ENCODE measurements around the gene B4GALT4. TPM values are rescaled to one million over a fixed set of nuclear protein-coding genes. Genes with fewer than 3 reads are reported as not detected.

Gene B4GALT4
- total RNA-seq, 3 donors from 2014 or later, result 35.0 to 73.9 (median 58.9) TPM

GRCh38 chr3:119221779-119222320 lies 18.8 kb downstream of the B4GALT4 start:
- peaks cover 3% of the 10 kb centered on the region for H3K36me3 ChIP-seq (ENCODE audit: low read depth)
- H3K4me3 ChIP-seq, result no peak overlapping the region
- DNase-seq (no peak), ATAC-seq (no peak)
- TF ChIP-seq, protein P1, sequence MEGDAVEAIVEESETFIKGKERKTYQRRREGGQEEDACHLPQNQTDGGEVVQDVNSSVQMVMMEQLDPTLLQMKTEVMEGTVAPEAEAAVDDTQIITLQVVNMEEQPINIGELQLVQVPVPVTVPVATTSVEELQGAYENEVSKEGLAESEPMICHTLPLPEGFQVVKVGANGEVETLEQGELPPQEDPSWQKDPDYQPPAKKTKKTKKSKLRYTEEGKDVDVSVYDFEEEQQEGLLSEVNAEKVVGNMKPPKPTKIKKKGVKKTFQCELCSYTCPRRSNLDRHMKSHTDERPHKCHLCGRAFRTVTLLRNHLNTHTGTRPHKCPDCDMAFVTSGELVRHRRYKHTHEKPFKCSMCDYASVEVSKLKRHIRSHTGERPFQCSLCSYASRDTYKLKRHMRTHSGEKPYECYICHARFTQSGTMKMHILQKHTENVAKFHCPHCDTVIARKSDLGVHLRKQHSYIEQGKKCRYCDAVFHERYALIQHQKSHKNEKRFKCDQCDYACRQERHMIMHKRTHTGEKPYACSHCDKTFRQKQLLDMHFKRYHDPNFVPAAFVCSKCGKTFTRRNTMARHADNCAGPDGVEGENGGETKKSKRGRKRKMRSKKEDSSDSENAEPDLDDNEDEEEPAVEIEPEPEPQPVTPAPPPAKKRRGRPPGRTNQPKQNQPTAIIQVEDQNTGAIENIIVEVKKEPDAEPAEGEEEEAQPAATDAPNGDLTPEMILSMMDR (IDR thresholded peaks at IDR 0.05), result no peak
- peaks cover 15% of the 10 kb centered on the region for H3K4me1 ChIP-seq (ENCODE audit: low read depth)
- intact Hi-C loops (cut with DNase I, micrococcal nuclease), result no loop called here
- H3K9me3 ChIP-seq, result no peaks in the 10 kb centered on the region

DNA sequence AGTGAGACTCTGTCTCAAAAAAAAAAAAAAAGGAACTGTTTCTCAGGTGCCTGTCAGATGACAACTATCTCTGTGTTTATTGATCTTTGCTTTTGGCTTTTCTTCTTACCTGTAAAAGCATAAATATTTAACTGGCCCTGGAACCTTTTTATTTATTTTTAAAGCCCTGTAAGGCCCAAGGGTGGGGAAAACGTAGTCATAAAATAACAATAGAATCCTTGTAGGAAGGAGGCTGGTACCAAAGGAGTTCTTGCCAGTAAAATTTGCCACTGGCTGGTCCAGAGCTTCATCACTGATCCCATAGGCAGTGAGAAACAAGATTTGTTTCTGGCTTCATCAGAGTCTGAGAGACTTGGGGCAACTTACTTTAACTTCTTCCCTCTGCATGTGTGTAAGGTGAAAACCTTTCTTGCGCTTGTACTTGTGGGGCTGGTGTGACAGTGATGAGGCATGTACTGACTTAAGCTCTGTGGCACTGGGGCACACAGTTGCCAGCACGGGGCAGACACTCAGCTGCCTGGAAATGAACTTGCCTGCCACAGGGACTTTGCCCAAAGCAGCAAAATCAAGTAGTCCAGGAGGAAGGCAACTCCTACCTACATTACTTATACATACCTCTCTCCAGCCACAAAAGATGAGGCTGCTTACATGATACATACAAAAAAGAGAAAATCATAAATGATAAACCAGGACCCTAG lies 19.6 kb downstream of the B4GALT4 start:
- intact Hi-C loops (cut with DNase I, micrococcal nuclease), result no loop called here
- Histone ChIP-seq H3K36me3 (ENCODE audit: low read depth) (peaks cover 3% of the 10 kb centered on the region), H3K9me3 (no peaks in the 10 kb centered on the region), H3K4me3 (no peak overlapping the region), H3K4me1 (ENCODE audit: low read depth) (peaks cover 8% of the 10 kb centered on the region)
- TF ChIP-seq, protein P1 (IDR thresholded peaks at IDR 0.05), result no peak
- DNase-seq, result no peak
- peak; percentile 64 for ATAC-seq

DNA sequence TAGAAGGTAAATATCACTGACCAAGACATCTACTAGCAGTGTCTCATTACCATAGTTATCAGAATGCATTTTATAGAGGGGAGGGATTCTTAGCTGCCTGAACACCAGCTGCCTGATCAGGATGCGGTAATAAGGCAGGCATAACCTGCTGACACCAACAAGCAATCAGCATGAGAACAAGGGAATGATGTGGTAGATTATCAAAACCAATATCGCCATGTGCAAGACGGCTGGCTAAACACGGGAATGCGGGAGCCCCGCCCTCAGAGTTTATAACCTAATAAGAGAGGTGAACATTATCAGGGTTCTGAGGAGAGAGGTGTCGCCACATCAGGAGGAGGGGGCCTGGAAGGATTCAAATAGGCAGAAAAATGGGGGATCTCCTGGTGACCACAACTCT lies 20.5 kb downstream of the B4GALT4 start:
- Histone ChIP-seq H3K4me3 (no peak overlapping the region), H3K36me3 (ENCODE audit: low read depth) (peaks cover 3% of the 10 kb centered on the region), H3K9me3 (no peaks in the 10 kb centered on the region), H3K4me1 (ENCODE audit: low read depth) (peaks cover 5% of the 10 kb centered on the region)
- TF ChIP-seq, protein P1 (IDR thresholded peaks at IDR 0.05), result no peak
- ATAC-seq (peak; percentile 70), DNase-seq (peak in 1 of 3 donors; percentile 61)
- intact Hi-C loops (cut with DNase I, micrococcal nuclease), result no loop called here

DNA sequence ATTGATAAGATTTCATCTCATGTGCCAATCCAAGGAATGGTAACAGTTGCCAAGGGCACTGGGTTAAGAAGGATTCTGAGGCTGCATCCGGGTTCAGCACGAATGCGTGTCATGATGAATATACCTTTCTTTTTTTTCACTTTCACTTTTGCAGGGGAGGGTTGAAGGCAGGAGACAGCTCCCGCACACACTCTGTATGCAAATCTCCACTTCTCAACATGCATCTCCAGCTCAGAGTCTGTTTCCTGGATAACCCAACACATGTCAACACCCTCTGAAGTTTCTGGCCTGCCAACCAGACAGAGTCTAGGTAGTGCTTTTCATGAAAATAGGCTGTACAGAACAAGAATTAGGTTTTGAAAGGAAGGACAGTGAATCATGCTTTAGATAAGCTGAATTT lies 21.6 kb downstream of the B4GALT4 start:
- intact Hi-C loops (cut with DNase I, micrococcal nuclease), result no loop called here
- TF ChIP-seq, protein P1 (IDR thresholded peaks at IDR 0.05), result no peak
- Histone ChIP-seq H3K9me3 (no peaks in the 10 kb centered on the region), H3K4me3 (no peak overlapping the region), H3K36me3 (ENCODE audit: low read depth) (peaks cover 3% of the 10 kb centered on the region), H3K4me1 (ENCODE audit: low read depth) (no peaks in the 10 kb centered on the region)
- DNase-seq, result no peak
- peak; percentile 38 for ATAC-seq

DNA sequence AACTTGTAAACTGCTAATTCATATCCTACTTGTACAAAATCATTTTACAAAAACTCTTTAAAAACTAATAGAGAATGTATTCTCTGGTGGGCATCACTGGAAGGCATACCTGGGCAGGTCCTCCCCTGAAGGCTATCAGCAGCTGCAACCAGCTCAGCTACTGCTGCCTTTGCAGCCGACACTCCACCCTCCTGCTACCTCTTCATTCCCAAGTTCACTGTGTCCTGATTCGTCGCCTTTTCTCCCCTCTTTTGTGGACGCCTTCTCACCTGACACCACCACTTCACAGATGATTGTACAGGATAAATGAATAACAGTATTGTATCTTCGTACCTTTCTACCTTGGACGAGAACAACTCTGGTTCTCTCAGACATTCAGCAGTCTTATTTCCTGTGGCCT lies 28.9 kb downstream of the B4GALT4 start:
- Histone ChIP-seq H3K36me3 (ENCODE audit: low read depth) (no peaks in the 10 kb centered on the region), H3K4me3 (no peak overlapping the region), H3K4me1 (ENCODE audit: low read depth) (no peaks in the 10 kb centered on the region), H3K9me3 (no peaks in the 10 kb centered on the region)
- intact Hi-C loops (cut with DNase I, micrococcal nuclease), result no loop called here
- no peak for ATAC-seq
- TF ChIP-seq, protein P1 (IDR thresholded peaks at IDR 0.05), result no peak
- no peak for DNase-seq

Data from mucosa of descending colon (tissue), 3 donors.